Right ventricle myocardium inferior (tissue), 1 donor: Measurements from ENCODE around the gene PSMC3. TPM values are rescaled to one million over a fixed set of nuclear protein-coding genes. Genes with fewer than 3 reads are reported as not detected.

ENCODE experiments used
- ATAC-seq: fragments of 200-7000 bp; cut with Tn5 transposase; one replicate; pipeline ENCODE4 v1.9.1; 2020; ENCODE audit warnings: mild to moderate bottlenecking, moderate library complexity
- DNase-seq: peaks from one replicate; pipeline ENCODE4 v3.0.0; 2021; ENCODE audit errors: missing footprints
- intact Hi-C: fragments of 100-400 bp; cut with DNase I; formaldehyde crosslinking; loops from one replicate; pipeline ENCODE4 v1.11.0; 2022
- long read RNA-seq: library from polyadenylated mRNA; unstranded; transcript quantifications from one replicate; pipeline ENCODE4 v2.0.0, GENCODE V29; 2021
- total RNA-seq: library from RNA; stranded (reverse); fragmentation: NEBNext Ultra II Directional; extraction: Animal tissue kit (Norgen Biotek cat#: 25700); gene quantifications from one replicate; pipeline ENCODE4 v1.2.1, GENCODE V29; 2021
- donor health status: DM: no; HTN: yes; CAD: no; lungs with severe emphysema.

PSMC3 gene
- 160 TPM for total RNA-seq
- long read RNA-seq, transcript PSMC3-212 (12 exons, 1,373 nt): major isoform, 121 of 135 reads
- long read RNA-seq, partial matches to known transcripts: 8 of 135 reads
- long read RNA-seq, other reads (novel, unspliced or antisense): 6 of 135 reads

GRCh38 chr11:47426062-47426956, at the start of gene PSMC3:
PSMC3 (minus strand) TSS chr11:47426439; CDS start chr11:47426279, 160 bp downstream.
- peak; percentile 99 for DNase-seq
- intact Hi-C loops: loop anchor here (1.0 to 2.0 kb wide), 2 partner anchors 18 to 126 kb away; partner anchors contain the start of genes CELF1 and SLC39A13
- ATAC-seq: peak; percentile 98

GRCh38 chr11:47470671-47471070, 44.4 kb upstream of the PSMC3 start:
- DNase-seq: no peak
- no peak for ATAC-seq
- intact Hi-C loops: no loop called here

GRCh38 chr11:47469361-47470179, 43.3 kb upstream of the PSMC3 start:
- ATAC-seq (no peak), DNase-seq (no peak)
- intact Hi-C loops: no loop called here

- no peak for DNase-seq
- ATAC-seq: no peak
- intact Hi-C loops: no loop called here
Observed at GRCh38 chr11:47468598-47469214, 42.5 kb upstream of the PSMC3 start.

GRCh38 chr11:47467357-47467756, 41.1 kb upstream of the PSMC3 start:
- ATAC-seq: no peak
- intact Hi-C loops: no loop called here
- no peak for DNase-seq

GRCh38 chr11:47466701-47467250, 40.5 kb upstream of the PSMC3 start:
- ATAC-seq: peak; percentile 51
- intact Hi-C loops: no loop called here
- peak; percentile 76 for DNase-seq

- no peak for ATAC-seq
- intact Hi-C loops: no loop called here
- no peak for DNase-seq
Observed at GRCh38 chr11:47466201-47466600, 40.0 kb upstream of the PSMC3 start.

GRCh38 chr11:47464483-47464882, 38.2 kb upstream of the PSMC3 start:
- intact Hi-C loops: no loop called here
- ATAC-seq: no peak
- DNase-seq: no peak

GRCh38 chr11:47461876-47462275, 35.6 kb upstream of the PSMC3 start:
- ATAC-seq (no peak), DNase-seq (no peak)
- intact Hi-C loops: no loop called here

- ATAC-seq (no peak), DNase-seq (no peak)
- intact Hi-C loops: no loop called here
Observed at GRCh38 chr11:47460571-47461235, 34.5 kb upstream of the PSMC3 start.

- intact Hi-C loops: loop anchor here (2.0 kb wide), 1 partner anchor 79 kb away; no protein-coding TSS in a partner anchor
- ATAC-seq (peak; percentile 89), DNase-seq (peak; percentile 80)
Observed at GRCh38 chr11:47454258-47454671, 28.0 kb upstream of the PSMC3 start.

GRCh38 chr11:47453365-47453764, 27.1 kb upstream of the PSMC3 start:
- intact Hi-C loops: no loop called here
- no peak for ATAC-seq
- no peak for DNase-seq

GRCh38 chr11:47451990-47452389, 25.8 kb upstream of the PSMC3 start:
- DNase-seq: no peak
- ATAC-seq: no peak
- intact Hi-C loops: no loop called here

- intact Hi-C loops: no loop called here
Observed at GRCh38 chr11:47451436-47451835, 25.2 kb upstream of the PSMC3 start.

GRCh38 chr11:47449541-47449940, 23.3 kb upstream of the PSMC3 start:
- no peak for ATAC-seq
- DNase-seq: no peak
- intact Hi-C loops: no loop called here

More at GRCh38 chr11:47451436-47451835, 25.2 kb upstream of the PSMC3 start:
- ATAC-seq (no peak), DNase-seq (no peak)

- no peak for DNase-seq
- intact Hi-C loops: no loop called here
- ATAC-seq: peak; percentile 73
Observed at GRCh38 chr11:47448566-47449427, 22.6 kb upstream of the PSMC3 start, which contains the start of gene RAPSN. RAPSN (minus strand) TSS chr11:47449136; CDS start chr11:47448964, 172 bp downstream.

GRCh38 chr11:47447906-47448305, 21.7 kb upstream of the PSMC3 start:
- intact Hi-C loops: no loop called here
- no peak for ATAC-seq
- DNase-seq: no peak
